DND-41 (cell line): ENCODE data around the gene VWCE.

Source experiments
- ATAC-seq: fragments of 200-7000 bp; cut with Tn5 transposase; 3 replicates; pipeline ENCODE4 v1.9.1; 2021; ENCODE audit warnings: low read depth; ENCODE audit not compliant: insufficient read depth
- DNase-seq: peaks from one replicate; pipeline ENCODE4 v3.0.0-alpha.2; 2020
- H2AFZ ChIP-seq: 2 replicates; pipeline ENCODE4 v1.6.0; 2012; ENCODE audit warnings: low read depth, low read length
- H3K27ac ChIP-seq: 2 replicates; pipeline ENCODE4 v1.5.1; 2012; ENCODE audit warnings: low read length, inconsistent platforms
- H3K27me3 ChIP-seq: fragments of 200-600 bp; sonication (generic); 2 replicates; pipeline ENCODE4 v1.6.0; 2012; ENCODE audit warnings: low read length, mild to moderate bottlenecking, inconsistent platforms; ENCODE audit not compliant: insufficient read depth, poor library complexity
- H3K36me3 ChIP-seq: 2 replicates; pipeline ENCODE4 v1.5.1; 2012; ENCODE audit warnings: low read length, inconsistent platforms; ENCODE audit not compliant: insufficient read depth
- H3K4me1 ChIP-seq: 2 replicates; pipeline ENCODE4 v1.5.1; 2012; ENCODE audit warnings: mild to moderate bottlenecking, low read length; ENCODE audit not compliant: insufficient read depth
- H3K4me2 ChIP-seq: 2 replicates; pipeline ENCODE4 v1.6.0; 2012; ENCODE audit warnings: mild to moderate bottlenecking, moderate library complexity, low read length, inconsistent platforms; ENCODE audit not compliant: insufficient read depth
- H3K4me3 ChIP-seq, 2 experiments: fragments of 200-600 bp in 1 of 2; shearing (Covaris generic) in 1 of 2; 2 replicates each; pipeline ENCODE4 v1.5.1; 2012 to 2016; ENCODE audit warnings: inconsistent platforms in 2 of 2, low read length in 2 of 2, mild to moderate bottlenecking in 2 of 2, low read depth in 1 of 2, moderate library complexity in 1 of 2
- H3K79me2 ChIP-seq: 2 replicates; pipeline ENCODE4 v1.6.0; 2012; ENCODE audit warnings: low read length, inconsistent platforms; ENCODE audit not compliant: insufficient read depth
- H3K9ac ChIP-seq: 2 replicates; pipeline ENCODE4 v1.6.0; 2012; ENCODE audit warnings: low read depth, mild to moderate bottlenecking, inconsistent platforms, low read length, moderate library complexity
- H3K9me3 ChIP-seq: 2 replicates; pipeline ENCODE4 v1.5.1; 2012; ENCODE audit warnings: low read length, moderate library complexity, mild to moderate bottlenecking, inconsistent platforms; ENCODE audit not compliant: insufficient read depth, severe bottlenecking
- H4K20me1 ChIP-seq: 2 replicates; pipeline ENCODE4 v1.6.0; 2012; ENCODE audit warnings: low read length; ENCODE audit not compliant: insufficient read depth
- CTCF ChIP-seq: IDR thresholded peaks from 2 replicates; pipeline ENCODE4 v1.5.1; 2012; ENCODE audit warnings: borderline replicate concordance, low read length, moderate library complexity, mild to moderate bottlenecking; ENCODE audit not compliant: poor library complexity, severe bottlenecking; ENCODE audit errors: extremely low read depth
- EZH2 ChIP-seq: IDR thresholded peaks from 3 replicates; pipeline ENCODE4 v1.6.1; 2012; ENCODE audit warnings: borderline replicate concordance, low read depth, mild to moderate bottlenecking, moderate library complexity, low read length, inconsistent platforms; ENCODE audit not compliant: severe bottlenecking

The VWCE gene

GRCh38 chr11:61293867-61294716 is 1.0 kb downstream of the VWCE start:
- peak overlapping the region; percentile 10 to 57; a peak in 3 of 4 replicates for H3K4me3 ChIP-seq
- ATAC-seq (peak; percentile 50), DNase-seq (peak; percentile 37)
- TF ChIP-seq EZH2, result peak; percentile 76
- no peak for TF ChIP-seq CTCF
- no peaks in the 10 kb centered on the region for H3K9me3 ChIP-seq
- peaks cover 17% of the 10 kb centered on the region for H4K20me1 ChIP-seq
- H2AFZ ChIP-seq, result peak overlapping the region; percentile 53
- H3K36me3 ChIP-seq, result peaks cover 12% of the 10 kb centered on the region
- H3K4me1 ChIP-seq, result peaks cover 25% of the 10 kb centered on the region
- no peaks in the 10 kb centered on the region for H3K79me2 ChIP-seq
- H3K9ac ChIP-seq, result peak overlapping the region; percentile 55
- H3K27ac ChIP-seq, result no peak overlapping the region
- peak overlapping the region; percentile 79 for H3K4me2 ChIP-seq
- H3K27me3 ChIP-seq, result peaks cover 24% of the 10 kb centered on the region

- H3K9me3 ChIP-seq, result no peaks in the 10 kb centered on the region
- no peak overlapping the region for H3K4me2 ChIP-seq
- TF ChIP-seq CTCF, result no peak
- TF ChIP-seq EZH2, result no peak
- H3K36me3 ChIP-seq, result no peaks in the 10 kb centered on the region
- H3K4me1 ChIP-seq, result peaks cover 25% of the 10 kb centered on the region
- ATAC-seq, result no peak
- H3K4me3 ChIP-seq, result no peak overlapping the region
- no peak overlapping the region for H2AFZ ChIP-seq
- no peak overlapping the region for H3K27ac ChIP-seq
- no peaks in the 10 kb centered on the region for H3K79me2 ChIP-seq
- no peak overlapping the region for H3K9ac ChIP-seq
- no peak for DNase-seq
- peaks cover 24% of the 10 kb centered on the region for H3K27me3 ChIP-seq
- peaks cover 10% of the 10 kb centered on the region for H4K20me1 ChIP-seq
These were observed 2.8 kb downstream of the VWCE start for GRCh38 chr11:61292356-61292755.

GRCh38 chr11:61290905-61291690 is 4.0 kb downstream of the VWCE start:
- H3K79me2 ChIP-seq, result no peaks in the 10 kb centered on the region
- no peak overlapping the region for H2AFZ ChIP-seq
- TF ChIP-seq CTCF (peak; percentile 46), EZH2 (no peak)
- H4K20me1 ChIP-seq, result peaks cover 10% of the 10 kb centered on the region
- no peaks in the 10 kb centered on the region for H3K36me3 ChIP-seq
- ATAC-seq (no peak), DNase-seq (no peak)
- no peaks in the 10 kb centered on the region for H3K9me3 ChIP-seq
- no peak overlapping the region for H3K27ac ChIP-seq
- H3K4me2 ChIP-seq, result no peak overlapping the region
- peaks cover 25% of the 10 kb centered on the region for H3K4me1 ChIP-seq
- H3K9ac ChIP-seq, result no peak overlapping the region
- H3K4me3 ChIP-seq, result no peak overlapping the region
- H3K27me3 ChIP-seq, result peaks cover 24% of the 10 kb centered on the region
